Keratinocyte (primary cell): ENCODE data around the gene TREM2. TPM values are rescaled to one million over a fixed set of nuclear protein-coding genes. Genes with fewer than 3 reads are reported as not detected.

Experiments used
- DNase-seq: peaks from one replicate; pipeline ENCODE4 v3.0.0-alpha.2; 2011; ENCODE audit warnings: low read depth, missing footprints, low spot score
- FAIRE-seq: peaks from 2 replicates; lab custom pipeline; 2011; peaks lifted over from hg19 to GRCh38; lab: Jason Lieb, UNC
- H2AFZ ChIP-seq: 2 replicates; pipeline ENCODE4 v1.6.0; 2012; ENCODE audit warnings: low read length, control low read depth, inconsistent platforms; ENCODE audit not compliant: control insufficient read depth
- H3K27ac ChIP-seq: 2 replicates; pipeline ENCODE4 v1.5.1; 2011; ENCODE audit warnings: low read length; ENCODE audit not compliant: control insufficient read depth, insufficient read depth
- H3K27me3 ChIP-seq: 3 replicates; pipeline ENCODE4 v1.6.0; 2011; ENCODE audit warnings: low read length; ENCODE audit not compliant: control insufficient read depth, insufficient read depth; ENCODE audit errors: extremely low read depth
- H3K36me3 ChIP-seq, 2 experiments: 2 replicates in 1 of 2; 3 replicates in 1 of 2; pipeline ENCODE4 v1.5.1; 2011; ENCODE audit warnings: low read length in 2 of 2, mild to moderate bottlenecking in 1 of 2; ENCODE audit not compliant: control insufficient read depth in 2 of 2, insufficient read depth in 2 of 2; ENCODE audit errors: extremely low read depth in 1 of 2
- H3K4me1 ChIP-seq: 3 replicates; pipeline ENCODE4 v1.5.1; 2011; ENCODE audit warnings: low read length; ENCODE audit not compliant: control insufficient read depth, insufficient read depth; ENCODE audit errors: extremely low read depth
- H3K4me2 ChIP-seq: 3 replicates; pipeline ENCODE4 v1.6.0; 2011; ENCODE audit warnings: low read depth, low read length; ENCODE audit not compliant: control insufficient read depth, insufficient read depth; ENCODE audit errors: extremely low read depth
- H3K4me3 ChIP-seq, 3 experiments: fragments of 200-600 bp in 1 of 3; sonication (generic) in 1 of 3; 2 replicates in 2 of 3; 3 replicates in 1 of 3; pipeline ENCODE4 v1.5.1; 2011 to 2016; ENCODE audit warnings: low read length in 3 of 3, mild to moderate bottlenecking in 3 of 3, control low read depth in 2 of 3, inconsistent platforms in 1 of 3, low read depth in 1 of 3, mixed read lengths in 1 of 3, mixed run types in 1 of 3, moderate library complexity in 1 of 3; ENCODE audit not compliant: control insufficient read depth in 2 of 3, insufficient read depth in 2 of 3; ENCODE audit errors: extremely low read depth in 1 of 3
- H3K79me2 ChIP-seq: 2 replicates; pipeline ENCODE4 v1.6.0; 2012; ENCODE audit warnings: low read length; ENCODE audit not compliant: control insufficient read depth, insufficient read depth
- H3K9ac ChIP-seq: 3 replicates; pipeline ENCODE4 v1.6.0; 2011; ENCODE audit warnings: low read length; ENCODE audit not compliant: control insufficient read depth, insufficient read depth; ENCODE audit errors: extremely low read depth
- H3K9me1 ChIP-seq: 3 replicates; pipeline ENCODE4 v1.6.0; 2011; ENCODE audit warnings: low read length; ENCODE audit not compliant: control insufficient read depth, insufficient read depth; ENCODE audit errors: extremely low read depth
- H3K9me3 ChIP-seq: 2 replicates; pipeline ENCODE4 v1.5.1; 2012; ENCODE audit warnings: low read depth, low read length; ENCODE audit not compliant: control insufficient read depth
- H4K20me1 ChIP-seq: 3 replicates; pipeline ENCODE4 v1.6.0; 2011; ENCODE audit warnings: low read length; ENCODE audit not compliant: control insufficient read depth, insufficient read depth; ENCODE audit errors: extremely low read depth
- CTCF ChIP-seq, 3 experiments: IDR thresholded peaks in 1 of 3; conservative IDR thresholded peaks in 1 of 3; optimal IDR thresholded peaks in 1 of 3; 2 replicates in 2 of 3; 3 replicates in 1 of 3; pipeline versions ENCODE3 to v1.5.1; 2011; ENCODE audit warnings: low read length in 3 of 3, mild to moderate bottlenecking in 3 of 3, moderate library complexity in 2 of 3, control low read depth in 1 of 3, inconsistent platforms in 1 of 3; ENCODE audit not compliant: insufficient read depth in 2 of 3; ENCODE audit errors: extremely low read depth in 1 of 3
- EZH2 ChIP-seq: IDR thresholded peaks from one replicate; pipeline ENCODE4 v1.6.1; 2012; ENCODE audit warnings: inconsistent platforms, mild to moderate bottlenecking, low read length, moderate library complexity
- dilution Hi-C: fragments of 300-500 bp; cut with MboI; formaldehyde crosslinking; loops from one replicate; pipeline ENCODE4 v1.7.0; 2020; ENCODE audit warnings: low sequenced_read_pairs; ENCODE audit not compliant: extremely low pct_ligation_motif_present
- polyA plus RNA-seq, 5 experiments: library from polyadenylated mRNA; depleted of rRNA in 3 of 5; stranded (reverse) in 3 of 5; stranded (forward) in 1 of 5; unstranded in 1 of 5; fragments of >200 nt; gene quantifications; 1 replicate in 1 of 5; 2 replicates in 3 of 5; 3 replicates in 1 of 5; pipeline versions ENCODE4 v1.2.1 to v1.2.3, GENCODE V29; 2011 to 2012; ENCODE audit warnings: missing spikeins in 2 of 5, low read depth in 1 of 5, low replicate concordance in 1 of 5

TREM2 gene
- polyA plus RNA-seq, 1 donor (not counting 4 experiments of a cell fraction or from before 2014, with no cell fraction given) = 4.0 TPM

GRCh38 chr6:41193884-41194283 lies 31.0 kb upstream of the TREM2 start:
- Histone ChIP-seq H3K4me2 (no peak overlapping the region), H2AFZ (no peak overlapping the region), H3K36me3 (no peaks in the 10 kb centered on the region), H3K9me3 (peaks cover 5% of the 10 kb centered on the region), H4K20me1 (no peaks in the 10 kb centered on the region), H3K79me2 (no peaks in the 10 kb centered on the region), H3K27me3 (peaks cover 10% of the 10 kb centered on the region), H3K9me1 (no peaks in the 10 kb centered on the region), H3K4me1 (no peaks in the 10 kb centered on the region), H3K9ac (no peak overlapping the region), H3K4me3 (no peak overlapping the region), H3K27ac (no peak overlapping the region)
- dilution Hi-C loops = loop anchor here (25.0 kb wide), 1 partner anchor 107 kb away; no protein-coding TSS in a partner anchor
- TF ChIP-seq CTCF (optimal IDR thresholded peaks at IDR 0.05 in 1 of 3, IDR thresholded peaks at IDR 0.05 in 1 of 3, conservative IDR thresholded peaks at IDR 0.05 in 1 of 3; ENCODE audit: extremely low read depth in 1 of 3, insufficient read depth in 2 of 3, low read length in 3 of 3) (no peak), EZH2 (no peak)
- FAIRE-seq (no peak), DNase-seq (no peak)

- FAIRE-seq (no peak), DNase-seq (no peak)
- no peaks in the 10 kb centered on the region for H3K36me3 ChIP-seq
- TF ChIP-seq EZH2 (no peak), CTCF (optimal IDR thresholded peaks at IDR 0.05 in 1 of 3, IDR thresholded peaks at IDR 0.05 in 1 of 3, conservative IDR thresholded peaks at IDR 0.05 in 1 of 3; ENCODE audit: extremely low read depth in 1 of 3, insufficient read depth in 2 of 3, low read length in 3 of 3) (no peak)
- no peaks in the 10 kb centered on the region for H4K20me1 ChIP-seq
- H3K4me2 ChIP-seq = no peak overlapping the region
- no peaks in the 10 kb centered on the region for H3K4me1 ChIP-seq
- no peaks in the 10 kb centered on the region for H3K79me2 ChIP-seq
- H3K27ac ChIP-seq = no peak overlapping the region
- no peak overlapping the region for H3K4me3 ChIP-seq
- H3K27me3 ChIP-seq = peaks cover 10% of the 10 kb centered on the region
- H3K9me3 ChIP-seq = peaks cover 5% of the 10 kb centered on the region
- H3K9ac ChIP-seq = no peak overlapping the region
- dilution Hi-C loops = loop anchor here (25.0 kb wide), 1 partner anchor 106 kb away; no protein-coding TSS in a partner anchor
- H3K9me1 ChIP-seq = no peaks in the 10 kb centered on the region
- H2AFZ ChIP-seq = no peak overlapping the region
These were observed 30.3 kb upstream of the TREM2 start for GRCh38 chr6:41193171-41193734.
